Measurements from ENCODE around the gene ITFG1.

GRCh38 chr16:47490471-47490870 lies 29.6 kb upstream of the ITFG1 start:
- no peak for TF ChIP-seq POLR2AphosphoS5 (IDR thresholded peaks at IDR 0.05)
- TF ChIP-seq, protein P1, sequence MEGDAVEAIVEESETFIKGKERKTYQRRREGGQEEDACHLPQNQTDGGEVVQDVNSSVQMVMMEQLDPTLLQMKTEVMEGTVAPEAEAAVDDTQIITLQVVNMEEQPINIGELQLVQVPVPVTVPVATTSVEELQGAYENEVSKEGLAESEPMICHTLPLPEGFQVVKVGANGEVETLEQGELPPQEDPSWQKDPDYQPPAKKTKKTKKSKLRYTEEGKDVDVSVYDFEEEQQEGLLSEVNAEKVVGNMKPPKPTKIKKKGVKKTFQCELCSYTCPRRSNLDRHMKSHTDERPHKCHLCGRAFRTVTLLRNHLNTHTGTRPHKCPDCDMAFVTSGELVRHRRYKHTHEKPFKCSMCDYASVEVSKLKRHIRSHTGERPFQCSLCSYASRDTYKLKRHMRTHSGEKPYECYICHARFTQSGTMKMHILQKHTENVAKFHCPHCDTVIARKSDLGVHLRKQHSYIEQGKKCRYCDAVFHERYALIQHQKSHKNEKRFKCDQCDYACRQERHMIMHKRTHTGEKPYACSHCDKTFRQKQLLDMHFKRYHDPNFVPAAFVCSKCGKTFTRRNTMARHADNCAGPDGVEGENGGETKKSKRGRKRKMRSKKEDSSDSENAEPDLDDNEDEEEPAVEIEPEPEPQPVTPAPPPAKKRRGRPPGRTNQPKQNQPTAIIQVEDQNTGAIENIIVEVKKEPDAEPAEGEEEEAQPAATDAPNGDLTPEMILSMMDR (IDR thresholded peaks at IDR 0.05), result no peak

Data from stomach (tissue), 4 donors.